ENCODE data around the gene SRD5A3.

Gene SRD5A3

GRCh38 chr4:55410431-55410830, 64.4 kb downstream of the SRD5A3 start:
- DNase-seq: no peak

DNA sequence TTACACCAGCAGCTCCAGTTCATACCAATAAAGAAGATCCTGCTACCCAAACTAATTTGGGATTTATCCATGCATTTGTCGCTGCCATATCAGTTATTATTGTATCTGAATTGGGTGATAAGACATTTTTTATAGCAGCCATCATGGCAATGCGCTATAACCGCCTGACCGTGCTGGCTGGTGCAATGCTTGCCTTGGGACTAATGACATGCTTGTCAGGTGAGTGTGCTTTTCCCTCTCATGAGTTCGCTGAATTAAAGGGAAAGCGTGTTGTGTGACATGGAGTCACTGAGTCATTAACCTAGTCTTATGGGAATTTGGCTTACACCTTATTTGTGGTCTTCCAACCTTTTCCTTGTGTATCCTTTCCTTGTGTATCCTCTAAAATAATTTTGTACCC, 65.6 kb downstream of the SRD5A3 start:
- no peak for DNase-seq

DNA sequence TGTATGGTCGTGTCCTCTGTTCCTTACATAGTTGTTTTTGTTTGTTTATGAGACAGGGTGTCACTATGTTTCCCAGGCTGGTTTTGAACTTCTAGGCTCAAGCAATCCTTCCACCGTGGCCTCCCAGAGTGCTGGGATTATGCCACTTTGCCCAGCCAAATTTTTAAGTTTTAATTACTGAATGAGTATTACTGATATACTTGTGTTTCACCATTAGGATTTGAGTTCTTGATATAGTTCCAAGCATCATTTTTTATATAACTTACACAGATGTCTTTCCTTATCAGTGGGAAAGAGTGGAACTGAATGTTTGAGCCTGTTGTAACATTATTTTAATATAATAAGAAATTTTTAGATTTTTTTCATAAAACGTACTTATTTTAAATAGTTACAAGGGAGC, 70.1 kb downstream of the SRD5A3 start:
- DNase-seq: no peak
